DMS114 treated with DMSO at 0.1 percent for 48 hours (cell line): Measurements from ENCODE around the gene CAMK4.

Source experiments
- DNase-seq: peaks from one replicate; lab custom pipeline; 2025; ENCODE audit not compliant: unreplicated experiment; lab: John Stamatoyannopoulos, UW

The CAMK4 gene

DNA sequence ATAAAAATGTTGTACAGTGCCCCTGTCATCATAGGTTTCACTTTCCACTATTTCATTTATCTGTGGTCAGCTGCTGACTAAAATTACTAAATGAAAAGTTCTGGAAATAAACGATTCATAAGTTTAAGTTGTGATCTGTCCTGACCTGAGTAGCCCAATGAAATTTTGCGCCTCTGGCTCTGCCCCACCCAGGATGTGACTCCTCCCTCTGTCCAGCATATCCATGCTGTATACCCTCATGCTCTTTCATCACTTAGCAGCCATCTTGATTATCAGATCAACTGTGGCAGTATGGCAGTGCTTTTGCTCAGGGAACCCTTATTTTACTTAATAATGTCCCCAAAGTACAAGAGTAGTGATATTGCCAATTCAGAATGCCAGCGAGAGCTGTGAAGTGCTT, 190.9 kb downstream of the CAMK4 start:
- DNase-seq, result no peak

DNA sequence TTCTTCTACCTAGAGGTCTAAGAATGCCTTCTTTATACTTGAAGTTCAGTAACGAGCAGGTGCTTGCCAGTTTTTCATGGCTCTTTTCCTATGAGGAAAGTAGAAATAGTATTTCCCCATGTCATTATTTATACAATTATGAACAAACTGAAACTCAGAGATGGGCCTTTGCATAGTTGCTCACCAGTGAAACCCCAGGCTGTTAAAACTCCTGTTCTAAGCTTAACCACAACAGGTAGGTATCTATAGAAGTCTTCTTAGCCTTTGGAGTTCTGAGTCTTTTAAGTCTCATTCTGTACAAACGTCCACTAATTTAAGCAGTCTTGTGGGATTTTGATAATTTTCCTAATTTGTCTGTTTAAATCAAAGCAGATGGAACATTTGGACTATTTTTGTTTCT, 198.1 kb downstream of the CAMK4 start:
- DNase-seq, result no peak

DNA sequence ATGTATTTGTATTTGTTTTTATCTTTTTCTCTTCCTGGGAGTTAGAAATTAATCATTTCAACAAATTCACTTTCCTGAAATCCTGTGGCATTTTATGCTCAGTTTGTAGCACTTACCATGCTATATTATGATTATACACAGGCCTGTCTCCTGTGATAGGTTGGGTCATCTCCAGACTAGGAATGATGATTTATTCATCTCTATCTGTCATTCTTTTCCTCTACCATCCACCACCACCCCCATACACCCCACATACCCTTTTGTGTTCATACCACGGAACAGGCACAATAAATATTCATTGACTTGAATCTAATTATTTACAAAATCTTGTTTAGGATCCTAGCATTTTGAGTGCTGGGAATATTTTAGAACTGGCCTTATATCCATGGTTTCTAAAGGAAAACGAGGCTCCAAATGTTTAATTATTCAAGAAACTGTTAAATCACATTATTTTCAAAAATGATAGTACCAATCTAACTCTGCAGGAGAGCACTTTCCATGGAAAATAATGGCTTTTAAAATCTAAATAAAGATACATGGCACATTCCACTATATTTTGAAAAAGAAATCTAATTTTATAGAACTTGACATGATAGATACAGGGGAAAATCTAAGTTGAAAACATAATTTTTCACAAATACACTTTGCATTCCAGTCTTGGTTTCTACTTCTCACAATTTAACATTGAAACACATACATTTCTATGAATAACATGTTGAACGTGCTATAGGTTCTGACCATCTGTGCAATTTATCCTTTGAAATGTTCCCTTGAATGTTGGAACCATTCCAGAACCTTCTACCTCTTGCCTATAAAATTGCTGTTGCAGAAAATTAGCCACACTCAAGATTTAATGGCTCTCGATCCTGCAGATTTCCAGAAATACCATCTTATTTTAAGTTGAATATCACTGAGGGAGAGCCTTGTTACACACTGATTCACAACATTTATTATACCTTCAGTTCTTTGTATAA, 198.8 kb downstream of the CAMK4 start:
- DNase-seq, result no peak

DNA sequence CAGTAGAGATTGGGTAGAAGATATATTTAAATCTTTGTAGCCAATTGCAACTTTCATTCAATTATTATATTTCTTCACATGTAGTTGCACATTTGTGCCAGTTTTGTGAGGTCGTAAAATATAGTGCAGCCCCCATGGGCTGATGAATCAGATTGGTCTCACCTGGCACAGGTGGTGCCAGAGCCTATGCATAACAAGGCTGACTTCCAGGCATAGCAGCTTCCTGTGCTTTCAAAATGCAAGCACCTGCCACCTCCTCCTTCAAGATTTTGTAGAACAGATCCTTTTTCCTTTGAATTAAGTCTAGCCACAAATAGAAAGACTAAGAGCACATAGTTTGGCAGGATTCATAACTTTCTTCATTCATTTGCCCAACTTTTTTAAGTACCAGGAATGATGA, 201.0 kb downstream of the CAMK4 start:
- no peak for DNase-seq

DNA sequence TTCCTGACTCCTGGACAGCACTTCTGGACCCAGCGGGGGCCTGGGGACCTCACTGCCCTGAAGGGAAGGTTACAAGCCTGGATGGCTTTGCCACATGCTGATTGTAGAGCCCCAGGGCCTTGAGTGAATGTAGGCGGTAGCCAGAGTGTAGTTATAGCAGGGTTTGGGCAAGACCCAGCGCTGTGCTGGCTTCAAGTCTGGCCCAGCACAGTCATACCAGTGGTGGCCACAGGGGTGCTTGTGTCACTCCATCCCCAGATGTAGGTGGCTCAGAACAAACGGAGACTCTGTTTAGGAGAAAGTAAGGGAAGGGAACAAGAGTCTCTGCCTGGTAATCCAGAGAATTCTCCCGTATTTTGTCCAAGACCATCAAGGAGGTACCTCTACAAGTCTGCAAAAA, 203.6 kb downstream of the CAMK4 start:
- no peak for DNase-seq

DNA sequence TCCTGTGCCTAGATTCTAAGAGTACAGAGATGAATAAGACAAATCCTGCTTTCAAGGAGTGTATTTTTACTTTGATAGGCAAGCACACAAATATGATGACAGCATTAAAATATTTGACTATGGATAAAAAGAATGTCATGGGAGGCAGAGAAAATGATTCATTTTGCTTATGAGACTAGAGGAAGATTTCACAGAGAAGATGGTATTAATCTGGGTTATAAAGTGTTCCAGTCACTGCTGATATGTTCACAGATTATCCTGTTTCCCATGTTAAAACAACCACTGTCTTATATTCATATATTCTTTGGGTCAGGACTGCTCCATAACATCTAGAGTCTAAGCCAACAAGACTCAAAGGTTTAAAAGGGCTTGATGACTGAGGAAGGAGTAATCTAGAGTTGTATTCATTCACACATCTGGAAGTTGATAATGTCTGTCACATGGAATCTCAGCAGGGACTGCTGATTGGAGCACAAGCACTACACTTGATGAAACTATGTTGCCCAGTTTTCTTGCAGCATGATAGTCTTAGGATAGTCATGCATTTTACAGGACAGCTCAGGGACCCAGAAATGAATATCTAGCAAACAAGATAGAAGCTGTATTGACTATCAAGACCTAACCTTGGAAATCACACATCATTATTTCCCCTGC, 208.8 kb downstream of the CAMK4 start:
- DNase-seq, result no peak

DNA sequence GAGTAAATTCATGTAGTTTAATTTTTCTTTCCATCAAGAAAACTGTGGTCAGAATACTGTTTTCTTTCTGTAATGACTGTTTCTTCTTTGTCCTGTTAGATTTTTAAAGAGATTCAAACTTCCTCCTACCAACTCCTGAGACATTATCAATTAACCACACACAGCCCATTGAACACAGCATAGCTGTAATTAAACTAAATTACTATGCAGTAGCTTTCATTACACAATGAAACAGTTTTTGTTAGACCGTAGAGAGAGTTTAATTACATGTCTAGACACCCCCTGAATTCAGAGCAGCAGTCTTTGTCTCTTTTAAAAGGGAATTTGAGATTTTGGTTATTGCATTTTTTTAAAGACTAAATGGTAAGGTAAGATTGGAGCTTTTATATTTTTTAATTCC, 210.6 kb downstream of the CAMK4 start:
- no peak for DNase-seq

DNA sequence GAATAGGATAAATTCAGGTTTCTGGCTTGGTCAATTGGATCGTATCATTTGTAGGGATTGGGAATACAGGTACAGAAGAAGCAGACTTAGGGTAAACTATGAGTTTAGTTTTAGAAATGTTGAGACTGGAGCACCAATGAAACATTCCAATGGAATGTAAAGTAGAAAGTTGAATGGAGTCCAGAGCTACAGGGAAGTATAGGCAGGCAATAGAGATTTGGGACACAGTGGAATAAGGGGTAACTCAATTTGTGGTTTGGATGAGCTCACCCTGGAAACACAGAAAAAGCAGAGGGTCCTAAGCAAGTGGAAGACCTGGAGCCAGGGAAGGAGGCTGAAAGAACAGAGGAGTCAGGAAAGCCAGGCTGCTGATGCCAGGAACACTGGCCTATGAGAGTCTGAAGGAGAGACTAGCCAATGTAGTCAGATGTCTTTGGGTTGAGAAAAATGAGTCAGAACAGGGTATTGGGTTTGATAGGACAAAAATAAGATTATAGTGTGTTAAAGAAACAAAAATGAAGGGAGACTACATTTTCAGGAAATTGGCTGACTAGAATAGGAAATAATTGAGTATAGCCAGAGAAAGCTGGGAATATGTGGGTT, 215.4 kb downstream of the CAMK4 start:
- DNase-seq, result no peak

DNA sequence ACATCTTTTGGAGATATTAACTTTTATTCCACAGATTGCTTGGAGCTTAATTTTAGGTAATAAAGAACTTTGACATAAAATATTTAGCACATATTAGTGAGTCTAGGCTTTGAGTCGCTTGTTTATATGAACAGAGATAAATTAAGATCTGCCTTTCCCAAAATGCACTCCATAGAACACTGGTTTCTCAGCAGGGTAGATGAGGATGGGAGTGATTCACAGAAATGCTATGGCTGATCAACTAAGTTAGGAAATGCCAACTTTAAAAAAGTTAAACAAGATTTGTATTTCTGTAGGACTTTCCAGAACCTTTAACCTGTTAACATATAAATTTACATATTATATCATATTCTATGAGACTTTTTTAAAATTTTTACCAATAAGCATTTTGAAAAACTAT, 222.9 kb downstream of the CAMK4 start:
- no peak for DNase-seq

DNA sequence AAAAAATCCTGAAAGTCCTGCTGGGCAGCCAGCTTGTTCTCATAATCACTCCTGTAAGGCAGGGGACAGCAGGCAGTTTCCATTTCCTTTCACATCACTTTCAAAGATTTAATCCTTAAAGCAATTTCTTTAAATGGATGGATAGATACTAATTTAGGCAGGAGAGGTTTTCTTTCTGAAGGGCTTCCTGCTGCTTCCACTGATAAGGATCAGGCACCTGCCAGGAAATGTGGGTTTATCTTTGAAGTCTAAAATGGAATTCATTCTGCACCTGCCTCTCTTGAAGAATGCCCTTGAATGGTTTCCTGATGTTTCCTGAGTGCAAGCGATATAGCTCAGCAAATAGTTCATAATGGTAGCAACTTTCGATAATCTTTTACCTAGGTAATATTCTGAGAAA, 223.6 kb downstream of the CAMK4 start:
- no peak for DNase-seq

DNA sequence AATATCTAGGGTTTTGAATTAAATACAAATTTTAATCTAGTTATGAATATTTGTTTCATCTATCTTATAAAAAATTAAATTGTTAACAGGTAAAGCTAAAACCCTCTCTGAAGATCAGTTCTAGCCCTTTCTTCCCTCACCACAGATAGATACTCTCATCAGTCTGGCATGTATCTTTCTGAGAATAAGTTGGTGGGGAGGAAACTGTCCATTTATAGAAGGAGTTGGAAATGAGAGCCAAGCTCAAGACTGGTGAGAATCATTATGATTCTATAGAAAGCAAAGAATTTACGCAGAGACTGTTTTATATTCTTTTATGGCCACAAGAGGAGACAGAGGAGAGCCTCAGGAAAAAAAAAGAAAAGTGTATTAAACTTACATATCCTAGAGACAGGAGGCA, 229.1 kb downstream of the CAMK4 start:
- DNase-seq, result no peak

DNA sequence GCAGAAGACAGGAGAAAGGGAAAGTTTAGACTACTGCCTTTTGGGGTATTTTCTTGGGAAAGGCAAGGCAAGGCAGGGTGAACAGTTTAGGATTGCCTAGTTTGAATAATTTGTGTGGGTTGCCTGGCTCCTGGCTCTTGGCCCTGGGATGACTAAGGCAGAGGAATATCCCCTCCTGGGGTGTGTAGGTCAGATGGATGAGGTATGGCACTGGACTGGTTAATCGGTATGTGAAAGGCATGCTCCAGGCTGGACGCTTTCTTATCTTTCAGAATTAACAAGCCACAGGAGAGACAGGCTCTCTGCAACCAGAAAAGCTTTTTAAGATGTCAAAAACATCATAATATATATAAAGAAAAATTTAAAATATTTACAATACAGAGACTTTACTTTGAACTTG, 229.6 kb downstream of the CAMK4 start:
- DNase-seq, result no peak

DNA sequence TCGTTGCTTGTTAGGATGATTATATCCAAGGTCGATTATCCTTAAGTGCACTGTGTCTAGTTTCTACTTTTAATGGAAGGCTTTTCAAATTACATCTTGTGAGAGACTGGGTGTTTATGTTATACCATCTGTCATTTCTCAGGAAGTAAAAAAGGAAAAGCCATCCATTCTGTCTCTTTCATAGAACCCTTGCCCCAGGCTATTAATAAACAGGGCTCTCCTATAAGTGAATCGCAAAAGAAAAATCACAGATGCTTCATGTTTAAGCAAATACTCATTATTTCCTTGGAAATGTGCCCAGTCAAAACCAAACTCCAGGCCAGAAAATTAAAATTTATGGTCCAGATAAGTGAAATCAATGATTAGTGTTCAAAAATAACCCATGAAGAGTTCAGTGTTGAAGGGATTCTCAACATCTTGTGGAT, 230.0 kb downstream of the CAMK4 start:
- DNase-seq, result no peak

DNA sequence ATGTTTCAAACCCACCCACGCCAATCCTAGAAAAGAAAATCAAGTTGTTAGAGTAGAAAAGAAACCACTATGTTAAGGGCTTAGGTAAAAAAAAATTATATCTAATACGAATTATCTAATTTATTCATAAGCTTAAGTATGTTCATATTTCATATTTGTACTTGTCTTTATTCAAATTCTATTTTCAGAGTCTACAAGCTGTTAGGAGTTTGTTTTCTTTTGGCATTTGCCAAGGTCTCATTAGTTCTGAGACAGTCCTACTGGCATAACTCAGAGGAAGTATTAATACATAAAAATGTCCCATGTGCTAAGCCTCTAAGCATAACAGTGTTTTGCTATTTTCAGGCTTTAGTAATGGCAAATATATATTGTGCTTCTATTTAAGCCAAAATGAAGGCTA, 230.6 kb downstream of the CAMK4 start:
- DNase-seq, result no peak

DNA sequence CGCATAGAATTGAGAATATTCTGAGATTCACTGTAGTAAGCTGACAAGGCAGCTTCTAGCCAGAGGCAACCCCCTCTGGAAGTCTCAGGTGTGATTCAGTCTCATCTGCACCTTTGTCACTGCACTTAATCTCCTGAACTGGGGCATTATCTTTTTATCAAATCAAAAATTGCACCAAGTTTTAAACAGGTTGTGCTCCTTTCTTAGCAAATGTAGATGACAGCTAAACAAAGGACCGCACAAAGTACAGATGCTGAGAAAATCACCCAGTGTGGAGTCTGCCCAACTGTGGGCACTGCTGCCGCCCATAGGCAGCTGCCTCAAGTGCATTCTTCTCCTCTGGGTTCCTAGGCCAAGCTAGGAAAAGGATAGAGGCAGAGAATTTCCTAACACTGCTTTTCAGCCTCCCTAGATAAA, 237.1 kb downstream of the CAMK4 start:
- DNase-seq, result peak; percentile 17

DNA sequence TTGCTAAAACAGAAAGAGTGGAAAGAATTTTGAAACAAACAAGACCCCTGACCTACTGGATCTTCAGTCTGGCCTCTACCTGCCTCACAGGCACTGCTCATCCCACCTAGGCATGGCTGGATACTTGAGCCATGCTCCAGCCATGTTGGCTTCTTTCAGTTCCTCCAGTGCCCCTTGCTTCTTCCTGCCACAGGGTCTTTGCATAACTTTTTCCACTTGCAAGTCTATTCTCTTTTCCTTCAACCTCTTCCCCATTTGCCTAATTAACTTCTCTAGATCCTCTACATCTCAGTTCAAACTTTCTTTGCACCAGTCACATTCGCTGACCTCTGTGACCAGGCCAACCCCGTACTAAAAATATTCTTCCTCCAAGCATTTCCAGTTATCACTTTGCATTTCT, 237.8 kb downstream of the CAMK4 start:
- DNase-seq, result no peak

DNA sequence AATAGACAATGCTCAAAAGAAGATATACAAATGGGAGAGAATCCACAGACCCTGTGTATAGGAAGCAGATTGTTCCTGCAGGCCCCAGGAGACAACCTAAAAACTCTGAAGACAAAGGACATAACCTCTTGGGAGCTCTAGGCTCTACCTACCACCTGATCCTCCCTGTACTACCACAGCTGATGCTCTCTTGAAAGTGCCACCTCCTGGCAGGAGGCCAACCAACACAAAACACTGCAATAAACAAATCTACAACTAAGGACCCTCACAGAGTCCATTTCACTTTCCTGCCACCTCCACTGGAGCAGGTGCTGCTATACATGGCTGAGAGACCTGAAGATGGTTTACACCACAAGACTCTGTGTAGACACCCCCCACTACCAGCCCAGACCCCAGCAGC, 239.1 kb downstream of the CAMK4 start:
- no peak for DNase-seq

DNA sequence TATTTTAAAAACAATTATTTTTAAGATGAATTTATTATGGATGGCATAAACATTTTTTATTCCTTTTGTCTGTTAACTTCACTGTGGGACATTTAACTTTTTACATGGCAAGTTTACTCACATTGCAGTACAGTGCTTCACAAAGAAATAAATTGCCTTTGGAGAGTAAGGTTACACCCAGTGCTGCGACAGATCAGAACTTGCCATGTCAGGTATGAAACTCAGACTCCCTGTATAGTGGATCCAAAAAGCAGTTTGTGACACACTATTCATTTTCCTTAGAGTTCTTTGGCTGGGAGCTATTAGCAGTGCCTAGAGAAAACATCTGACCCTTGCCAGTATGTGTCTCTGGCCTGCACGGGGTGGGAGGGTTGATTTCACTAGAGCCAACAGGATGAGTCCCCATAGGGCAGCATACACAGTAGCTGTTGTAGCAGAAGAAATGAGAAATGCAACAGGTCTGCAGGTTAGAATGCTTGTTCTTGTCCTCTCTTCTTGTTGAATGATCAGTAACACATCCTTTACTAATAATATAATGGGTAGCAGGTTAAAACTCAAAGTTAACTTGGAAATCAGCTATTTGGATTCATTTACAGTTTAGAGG, 245.2 kb downstream of the CAMK4 start:
- DNase-seq, result no peak

DNA sequence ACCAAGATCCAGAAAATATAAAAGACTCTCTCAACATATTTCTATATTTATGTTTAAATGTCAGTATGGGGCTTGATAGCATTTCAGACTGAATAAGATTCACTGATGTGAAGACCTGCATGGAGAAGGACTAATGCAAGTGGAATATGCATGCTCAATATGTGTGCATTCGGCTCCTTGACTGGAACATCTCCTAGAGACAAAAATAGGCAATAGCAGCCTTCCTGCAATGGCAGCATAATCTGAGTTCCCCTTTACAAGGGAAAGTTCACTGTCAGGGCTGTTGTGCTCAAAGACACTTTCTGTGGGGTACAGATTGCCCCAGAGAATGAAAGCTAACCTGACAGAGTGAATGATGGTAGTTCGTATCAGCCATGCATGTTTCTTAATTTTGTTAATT, 245.7 kb downstream of the CAMK4 start:
- no peak for DNase-seq

DNA sequence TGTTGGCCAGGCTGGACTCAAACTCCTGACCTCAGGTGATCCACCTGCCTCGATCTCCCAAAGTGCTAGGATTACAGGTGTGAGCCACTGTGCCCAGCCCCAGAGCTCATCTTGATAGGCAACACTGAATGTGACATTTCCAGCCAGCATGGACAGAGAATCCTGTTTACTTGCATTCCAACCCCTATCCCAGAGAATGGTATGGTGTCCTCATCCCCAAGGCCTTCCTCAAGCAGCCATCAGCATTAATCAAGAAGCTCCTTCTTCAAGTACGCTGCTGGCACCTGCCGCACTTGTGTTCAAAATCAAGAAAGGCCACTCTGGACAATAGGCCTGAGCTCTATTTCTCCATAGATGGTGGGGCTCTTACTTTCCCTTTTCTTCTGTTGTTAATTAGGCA, 247.9 kb downstream of the CAMK4 start:
- no peak for DNase-seq

DNA sequence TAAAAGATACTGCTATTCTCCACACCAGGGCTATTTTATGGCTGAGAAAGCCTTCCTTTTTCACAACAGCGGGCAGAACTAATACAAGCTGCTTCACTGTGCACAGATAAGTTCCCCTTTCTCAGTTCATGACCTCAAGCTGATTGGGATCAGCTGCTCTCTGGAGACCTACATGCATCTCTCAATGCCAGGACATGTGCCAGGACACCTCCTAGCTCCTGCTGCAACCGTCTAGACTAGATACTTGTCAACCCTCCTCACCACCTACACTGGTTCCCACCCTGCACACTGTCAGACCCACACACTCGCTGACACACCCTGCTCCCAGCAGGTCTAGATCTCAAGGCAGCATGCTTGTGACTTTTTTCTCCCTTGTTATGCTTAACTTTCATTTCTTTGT, 248.4 kb downstream of the CAMK4 start:
- DNase-seq, result no peak

DNA sequence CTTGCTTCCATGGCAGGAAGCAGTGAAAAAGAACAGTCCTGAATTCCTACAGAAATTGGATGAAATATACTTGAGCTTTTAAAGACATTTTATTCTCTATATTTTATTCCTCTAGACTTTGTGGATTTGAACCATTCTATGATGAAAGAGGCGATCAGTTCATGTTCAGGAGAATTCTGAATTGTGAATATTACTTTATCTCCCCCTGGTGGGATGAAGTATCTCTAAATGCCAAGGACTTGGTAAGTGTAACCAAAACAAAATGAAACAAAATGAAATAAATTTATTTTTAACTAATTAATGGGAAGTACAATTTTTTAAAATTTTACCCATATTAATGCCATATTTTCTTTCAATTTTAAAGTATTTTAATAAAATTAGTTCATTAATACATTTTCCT, 254.1 kb downstream of the CAMK4 start:
- DNase-seq, result no peak
